NCI-H2196 treated with DMSO at 0.1 percent for 48 hours (cell line): ENCODE results near the gene EVA1C.
"Not testable (repeated sequence)": the region's sequence is repeated elsewhere in the genome, so short reads cannot be mapped to it uniquely, and the experiment has no call there.

Experiments
- DNase-seq: peaks from one replicate; lab custom pipeline; 2025; ENCODE audit not compliant: unreplicated experiment; lab: John Stamatoyannopoulos, UW

The EVA1C gene

GRCh38 chr21:32423320-32424190, 11.0 kb downstream of the EVA1C start:
- DNase-seq, result no peak

GRCh38 chr21:32424191-32424535, 11.7 kb downstream of the EVA1C start:
- no peak for DNase-seq

- DNase-seq, result no peak
Observed at GRCh38 chr21:32424674-32425073, 12.2 kb downstream of the EVA1C start.

- DNase-seq, result no peak
Observed at GRCh38 chr21:32425628-32426027, 13.1 kb downstream of the EVA1C start.

- no peak for DNase-seq
Observed at GRCh38 chr21:32426066-32426465, 13.6 kb downstream of the EVA1C start.

- DNase-seq, result no peak
Observed at GRCh38 chr21:32426592-32427051, 14.1 kb downstream of the EVA1C start.

GRCh38 chr21:32427958-32428623, 15.6 kb downstream of the EVA1C start:
- no peak for DNase-seq

GRCh38 chr21:32432982-32433660, 20.6 kb downstream of the EVA1C start:
- DNase-seq, result not testable (repeated sequence)

GRCh38 chr21:32437729-32438128, 25.2 kb downstream of the EVA1C start:
- DNase-seq, result no peak

- no peak for DNase-seq
Observed at GRCh38 chr21:32442566-32443318, 30.2 kb downstream of the EVA1C start.

- DNase-seq, result no peak
Observed at GRCh38 chr21:32445101-32445500, 32.6 kb downstream of the EVA1C start.

- DNase-seq, result not testable (repeated sequence)
Observed at GRCh38 chr21:32446440-32446839, 33.9 kb downstream of the EVA1C start.

GRCh38 chr21:32447224-32447623, 34.7 kb downstream of the EVA1C start:
- DNase-seq, result no peak

GRCh38 chr21:32448803-32449594, 36.5 kb downstream of the EVA1C start:
- DNase-seq, result no peak

- not testable (repeated sequence) for DNase-seq
Observed at GRCh38 chr21:32450881-32451701, 38.6 kb downstream of the EVA1C start.

- not testable (repeated sequence) for DNase-seq
Observed at GRCh38 chr21:32452191-32452590, 39.7 kb downstream of the EVA1C start.

- no peak for DNase-seq
Observed at GRCh38 chr21:32452641-32453040, 40.1 kb downstream of the EVA1C start.

GRCh38 chr21:32455548-32455947, 43.0 kb downstream of the EVA1C start:
- no peak for DNase-seq

GRCh38 chr21:32456497-32456918, 44.0 kb downstream of the EVA1C start:
- DNase-seq, result no peak
